ENCODE results near the gene SEPTIN2.

- TF ChIP-seq CTCF (conservative IDR thresholded peaks at IDR 0.05; ENCODE audit: low read length) (no peak), EZH2phosphoT487 (IDR thresholded peaks at IDR 0.05; ENCODE audit: borderline replicate concordance, low read depth, low read length) (no peak)
Measured at GRCh38 chr2:241271706-241272302, 43.9 kb upstream of the SEPTIN2 start.

Data from OCI-LY7 (cell line).